SJSA1 (cell line): Measurements from ENCODE around the gene PHGDH. TPM values are rescaled to one million over a fixed set of nuclear protein-coding genes. Genes with fewer than 3 reads are reported as not detected.

Experiments
- DNase-seq, 2 experiments: peaks; one replicate each; pipeline ENCODE4 v3.0.0-alpha.2; 2015 to 2020; ENCODE audit warnings: low spot score in 2 of 2, low read depth in 1 of 2
- H3K27ac ChIP-seq: fragments of 250-450 bp; sonication (Bioruptor Pico); 2 replicates; pipeline ENCODE4 v1.5.1; 2020; ENCODE audit warnings: mild to moderate bottlenecking, moderate library complexity
- H3K27me3 ChIP-seq: fragments of 250-450 bp; sonication (Bioruptor Pico); replicated peaks from 2 replicates; pipeline ENCODE4 v1.5.1; 2020; ENCODE audit warnings: mild to moderate bottlenecking, moderate library complexity
- H3K36me3 ChIP-seq: fragments of 250-450 bp; sonication (Bioruptor Pico); 2 replicates; pipeline ENCODE4 v1.5.1; 2020; ENCODE audit warnings: mild to moderate bottlenecking
- H3K4me1 ChIP-seq: fragments of 250-450 bp; sonication (Bioruptor Pico); replicated peaks from 2 replicates; pipeline ENCODE4 v1.6.1; 2021; ENCODE audit warnings: mild to moderate bottlenecking
- H3K4me3 ChIP-seq: fragments of 250-450 bp; sonication (Bioruptor Pico); 2 replicates; pipeline ENCODE4 v1.5.1; 2020; ENCODE audit warnings: mild to moderate bottlenecking
- H3K9me3 ChIP-seq: fragments of 250-450 bp; sonication (Bioruptor Pico); replicated peaks from 2 replicates; pipeline ENCODE4 v1.5.1; 2020; ENCODE audit warnings: mild to moderate bottlenecking
- total RNA-seq: library from RNA; depleted of rRNA; stranded (reverse); fragments of >200 nt; shearing (Covaris generic); gene quantifications from 2 replicates; pipeline ENCODE4 v1.2.3, GENCODE V29; 2014

Gene PHGDH
- total RNA-seq, 1 experiment from 2014 or later: 38.2 TPM

GRCh38 chr1:119729044-119729443, 17.3 kb downstream of the PHGDH start:
- H3K36me3 ChIP-seq: no peaks in the 10 kb centered on the region; the same call in 1 of the 2 replicates

DNA sequence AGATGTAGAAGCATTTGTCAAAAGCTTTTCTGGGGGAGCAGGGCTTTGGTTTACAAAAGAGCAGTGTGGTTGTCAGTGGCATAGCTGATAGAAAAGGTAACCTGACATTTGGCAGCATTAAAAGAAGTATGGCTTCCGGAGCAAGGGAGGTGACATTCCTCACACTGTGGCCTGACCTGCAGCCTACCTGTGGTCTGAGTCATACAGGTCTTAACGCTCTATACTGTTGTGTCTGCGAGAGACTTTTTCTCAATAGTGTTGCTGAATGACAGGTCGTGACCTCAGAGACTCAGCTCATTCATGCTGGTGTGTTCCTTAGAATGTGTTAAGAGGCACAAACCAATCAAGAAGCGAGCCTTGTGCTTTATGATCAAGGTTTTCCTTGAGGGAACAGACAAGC, 19.3 kb downstream of the PHGDH start:
- no peak for DNase-seq
- H3K36me3 ChIP-seq: peaks cover 1% of the 10 kb centered on the region; the same call in 1 of the 2 replicates
- H3K4me3 ChIP-seq: no peak overlapping the region
- H3K9me3 ChIP-seq: no peaks in the 10 kb centered on the region
- H3K27ac ChIP-seq: no peak overlapping the region
- H3K27me3 ChIP-seq: no peaks in the 10 kb centered on the region
- no peaks in the 10 kb centered on the region for H3K4me1 ChIP-seq

More at GRCh38 chr1:119729044-119729443, 17.3 kb downstream of the PHGDH start:
- no peak for DNase-seq
- H3K9me3 ChIP-seq: no peaks in the 10 kb centered on the region
- no peaks in the 10 kb centered on the region for H3K27me3 ChIP-seq
- no peak overlapping the region for H3K27ac ChIP-seq
- no peak overlapping the region for H3K4me3 ChIP-seq
- H3K4me1 ChIP-seq: no peaks in the 10 kb centered on the region

GRCh38 chr1:119731741-119732430, 20.2 kb downstream of the PHGDH start:
- DNase-seq: no peak
- H3K27me3 ChIP-seq: no peaks in the 10 kb centered on the region
- no peak overlapping the region for H3K27ac ChIP-seq
- H3K4me3 ChIP-seq: no peak overlapping the region
- no peaks in the 10 kb centered on the region for H3K9me3 ChIP-seq
- H3K36me3 ChIP-seq: peaks cover 2% of the 10 kb centered on the region; the same call in 1 of the 2 replicates
- H3K4me1 ChIP-seq: no peaks in the 10 kb centered on the region

- DNase-seq: no peak
- no peaks in the 10 kb centered on the region for H3K27me3 ChIP-seq
- H3K9me3 ChIP-seq: no peaks in the 10 kb centered on the region
- H3K4me3 ChIP-seq: no peak overlapping the region
- H3K36me3 ChIP-seq: peaks cover 2% of the 10 kb centered on the region; the same call in 1 of the 2 replicates
- H3K4me1 ChIP-seq: no peaks in the 10 kb centered on the region
- H3K27ac ChIP-seq: no peak overlapping the region
These were observed 20.9 kb downstream of the PHGDH start for GRCh38 chr1:119732465-119733168.

GRCh38 chr1:119733754-119734153, 22.0 kb downstream of the PHGDH start:
- no peak overlapping the region for H3K27ac ChIP-seq
- H3K27me3 ChIP-seq: no peaks in the 10 kb centered on the region
- H3K9me3 ChIP-seq: no peaks in the 10 kb centered on the region
- DNase-seq: no peak
- H3K4me3 ChIP-seq: no peak overlapping the region
- no peaks in the 10 kb centered on the region for H3K4me1 ChIP-seq
- peaks cover 2% of the 10 kb centered on the region; the same call in 1 of the 2 replicates for H3K36me3 ChIP-seq

DNA sequence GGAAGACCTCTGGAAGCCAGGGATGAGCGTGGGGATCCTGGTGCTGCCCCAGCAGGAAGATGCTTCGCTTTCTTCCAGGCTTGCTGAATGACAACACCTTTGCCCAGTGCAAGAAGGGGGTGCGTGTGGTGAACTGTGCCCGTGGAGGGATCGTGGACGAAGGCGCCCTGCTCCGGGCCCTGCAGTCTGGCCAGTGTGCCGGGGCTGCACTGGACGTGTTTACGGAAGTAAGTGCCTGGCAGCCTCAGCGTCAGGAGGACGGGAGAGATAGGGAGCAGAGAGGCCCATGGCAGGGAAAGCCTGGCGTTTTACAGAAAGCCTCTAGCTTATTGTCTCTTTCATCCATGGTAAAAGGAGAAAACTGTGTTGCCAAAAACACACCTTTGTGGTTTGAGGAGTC, 23.5 kb downstream of the PHGDH start:
- no peak overlapping the region for H3K4me3 ChIP-seq
- peaks cover 2% of the 10 kb centered on the region; the same call in 1 of the 2 replicates for H3K36me3 ChIP-seq

DNA sequence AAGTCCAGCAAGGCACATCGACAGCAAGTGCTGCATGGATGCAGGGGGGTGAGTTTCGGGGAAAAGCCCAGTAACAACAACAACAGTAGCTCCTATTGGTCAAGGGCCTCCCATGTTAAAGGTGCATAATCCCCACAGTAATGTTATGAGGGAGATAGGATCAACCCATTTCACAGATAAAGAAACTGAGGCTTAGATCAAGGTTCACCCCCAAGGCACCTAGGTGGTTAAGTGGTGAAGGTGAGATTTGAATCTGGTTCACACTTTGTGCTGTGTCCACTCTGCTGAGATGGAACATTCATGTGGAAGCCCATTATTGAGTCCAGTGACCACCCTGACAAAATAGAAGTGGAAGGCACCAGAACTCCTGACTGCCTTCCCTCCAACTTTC, 24.9 kb downstream of the PHGDH start:
- Histone ChIP-seq H3K27ac (no peak overlapping the region), H3K36me3 (0 out of 2 replicates have a peak, but pooled peaks cover 2% of the 10 kb centered on the region), H3K4me1 (no peaks in the 10 kb centered on the region), H3K4me3 (no peak overlapping the region), H3K27me3 (no peaks in the 10 kb centered on the region), H3K9me3 (no peaks in the 10 kb centered on the region)
- no peak for DNase-seq

More for the DNA sequence above, 23.5 kb downstream of the PHGDH start:
- Histone ChIP-seq H3K9me3 (no peaks in the 10 kb centered on the region), H3K27me3 (no peaks in the 10 kb centered on the region), H3K4me1 (no peaks in the 10 kb centered on the region), H3K27ac (no peak overlapping the region)
- no peak for DNase-seq

DNA sequence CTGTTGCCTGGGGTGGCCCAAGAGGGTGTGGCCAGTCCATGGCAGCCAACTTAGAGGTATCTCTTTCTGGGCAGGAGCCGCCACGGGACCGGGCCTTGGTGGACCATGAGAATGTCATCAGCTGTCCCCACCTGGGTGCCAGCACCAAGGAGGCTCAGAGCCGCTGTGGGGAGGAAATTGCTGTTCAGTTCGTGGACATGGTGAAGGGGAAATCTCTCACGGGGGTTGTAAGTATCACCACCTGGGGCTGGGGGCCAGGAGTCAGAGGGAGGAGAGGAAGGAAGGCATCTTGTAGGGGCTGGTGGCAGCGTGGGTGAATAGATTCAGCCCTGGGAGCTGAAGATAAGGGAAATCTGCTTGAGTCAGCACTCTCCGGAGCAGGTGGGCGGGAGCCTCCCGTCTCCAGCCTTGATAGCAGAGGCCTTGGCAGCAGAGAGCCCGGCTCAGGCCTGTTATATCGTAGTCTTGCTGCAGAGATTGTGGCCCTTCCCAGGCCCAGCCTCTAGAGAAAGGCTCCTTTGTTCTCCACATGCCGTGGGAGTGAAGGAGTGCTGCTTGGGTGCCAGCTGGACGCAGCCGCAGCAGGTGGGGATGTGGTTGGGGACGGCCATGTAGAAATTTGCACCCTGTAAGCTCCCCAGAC, 25.4 kb downstream of the PHGDH start:
- Histone ChIP-seq H3K27ac (no peak overlapping the region), H3K36me3 (0 out of 2 replicates have a peak, but pooled peaks cover 2% of the 10 kb centered on the region)
- DNase-seq: no peak

DNA sequence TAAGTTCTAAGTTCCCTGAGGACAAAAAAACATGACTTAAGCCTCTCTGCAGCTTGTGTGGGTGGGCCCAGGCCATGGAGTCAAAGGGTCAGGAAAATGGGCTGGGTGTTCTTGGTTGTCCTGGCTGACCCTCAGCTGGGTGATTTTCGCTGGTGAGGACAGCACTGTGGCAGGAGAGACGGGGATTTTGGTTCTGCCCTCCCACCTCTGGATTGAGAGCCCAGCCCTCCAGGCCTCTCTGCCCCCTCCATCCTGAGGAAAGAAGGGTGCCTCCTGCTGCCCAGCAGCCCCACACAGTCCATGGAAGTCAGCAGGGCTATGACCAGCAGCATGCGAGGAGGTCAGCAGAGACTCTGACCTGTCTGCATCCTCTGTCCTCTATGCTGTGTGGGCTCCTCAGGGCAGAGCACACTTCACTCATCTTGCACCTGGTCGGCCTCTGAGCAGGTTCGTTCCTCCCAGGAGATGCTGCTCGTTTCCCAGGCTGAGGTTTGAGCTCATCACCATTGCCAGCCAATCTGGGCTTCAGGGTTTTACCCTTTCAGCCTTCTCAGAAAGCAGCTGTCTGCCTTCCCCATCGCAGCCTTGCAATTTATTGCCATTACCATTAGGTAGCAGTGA, 26.5 kb downstream of the PHGDH start:
- no peak overlapping the region for H3K27ac ChIP-seq
- no peaks in the 10 kb centered on the region for H3K4me1 ChIP-seq
- H3K9me3 ChIP-seq: no peaks in the 10 kb centered on the region
- no peaks in the 10 kb centered on the region for H3K27me3 ChIP-seq
- H3K36me3 ChIP-seq: 0 out of 2 replicates have a peak, but pooled peaks cover 2% of the 10 kb centered on the region
- no peak for DNase-seq
- H3K4me3 ChIP-seq: no peak overlapping the region

More for the DNA sequence above, 25.4 kb downstream of the PHGDH start:
- no peak overlapping the region for H3K4me3 ChIP-seq
- no peaks in the 10 kb centered on the region for H3K4me1 ChIP-seq
- no peaks in the 10 kb centered on the region for H3K9me3 ChIP-seq
- no peaks in the 10 kb centered on the region for H3K27me3 ChIP-seq

- no peaks in the 10 kb centered on the region for H3K27me3 ChIP-seq
- H3K9me3 ChIP-seq: no peaks in the 10 kb centered on the region
- H3K4me3 ChIP-seq: no peak overlapping the region
- no peaks in the 10 kb centered on the region for H3K4me1 ChIP-seq
- DNase-seq: no peak
- 0 out of 2 replicates have a peak, but pooled peaks cover 2% of the 10 kb centered on the region for H3K36me3 ChIP-seq
- no peak overlapping the region for H3K27ac ChIP-seq
These were observed 27.4 kb downstream of the PHGDH start for GRCh38 chr1:119739150-119739549.

DNA sequence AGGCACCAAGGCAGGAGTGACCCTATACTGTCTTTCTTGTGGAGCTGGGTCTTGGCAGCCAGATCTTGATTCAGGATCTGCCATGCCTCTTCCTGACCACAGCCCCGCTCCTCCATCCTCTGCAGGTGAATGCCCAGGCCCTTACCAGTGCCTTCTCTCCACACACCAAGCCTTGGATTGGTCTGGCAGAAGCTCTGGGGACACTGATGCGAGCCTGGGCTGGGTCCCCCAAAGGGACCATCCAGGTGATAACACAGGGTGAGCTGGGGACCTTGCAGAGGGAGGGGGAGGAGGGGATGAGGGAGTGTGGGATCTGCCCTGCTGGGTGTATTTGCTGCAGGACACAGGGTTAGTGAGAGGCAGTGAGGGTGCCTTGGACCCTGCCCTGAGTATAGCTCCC, 28.5 kb downstream of the PHGDH start:
- Histone ChIP-seq H3K27ac (no peak overlapping the region), H3K4me3 (no peak overlapping the region), H3K27me3 (no peaks in the 10 kb centered on the region), H3K9me3 (no peaks in the 10 kb centered on the region), H3K36me3 (0 out of 2 replicates have a peak, but pooled peaks cover 2% of the 10 kb centered on the region), H3K4me1 (no peaks in the 10 kb centered on the region)
- DNase-seq: no peak

GRCh38 chr1:119740896-119741780, 29.4 kb downstream of the PHGDH start:
- DNase-seq: no peak
- no peak overlapping the region for H3K4me3 ChIP-seq
- no peak overlapping the region for H3K27ac ChIP-seq
- H3K27me3 ChIP-seq: no peaks in the 10 kb centered on the region
- H3K36me3 ChIP-seq: 0 out of 2 replicates have a peak, but pooled peaks cover under 1% of the 10 kb centered on the region
- H3K4me1 ChIP-seq: no peaks in the 10 kb centered on the region
- H3K9me3 ChIP-seq: 0 out of 2 replicates have a peak, but pooled peaks cover 1% of the 10 kb centered on the region

DNA sequence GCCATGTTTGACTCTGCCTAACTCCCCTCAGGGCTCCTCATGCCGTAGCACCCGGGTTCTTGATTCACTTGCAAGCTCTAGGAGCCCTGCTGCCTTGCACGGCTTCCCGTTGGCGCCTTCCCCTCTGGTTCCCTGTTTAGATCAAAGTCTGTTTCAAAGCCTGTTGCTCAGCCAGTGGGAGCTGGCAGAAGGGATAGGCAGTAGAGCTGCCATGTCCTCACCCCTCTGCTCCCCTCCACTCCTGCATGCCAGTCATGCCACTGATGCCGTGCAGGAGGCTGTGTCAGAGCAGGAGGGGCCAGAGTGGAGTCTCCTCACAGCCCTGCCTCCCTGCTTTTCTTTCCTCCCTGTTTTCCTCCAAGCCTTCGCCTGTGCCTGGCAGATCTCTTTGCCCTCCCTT, 30.5 kb downstream of the PHGDH start:
- no peaks in the 10 kb centered on the region for H3K4me1 ChIP-seq
- no peaks in the 10 kb centered on the region for H3K36me3 ChIP-seq
- 0 out of 2 replicates have a peak, but pooled peaks cover 2% of the 10 kb centered on the region for H3K9me3 ChIP-seq
- H3K27me3 ChIP-seq: no peaks in the 10 kb centered on the region
- no peak for DNase-seq
- H3K4me3 ChIP-seq: no peak overlapping the region
- H3K27ac ChIP-seq: no peak overlapping the region
